Measurements from ENCODE around the gene SPINK1. TPM values are rescaled to one million over a fixed set of nuclear protein-coding genes. Genes with fewer than 3 reads are reported as not detected.

Gene SPINK1
- total RNA-seq, 1 experiment from 2014 or later, result 22.5 TPM

Other genes with a start within 250 kb of the SPINK1 start
- 0.03 and 0.26 TPM in 2 replicates for gene JAKMIP2, start 48.9 kb downstream of the SPINK1 start, total RNA-seq (2014; rRNA removed; shearing (Covaris generic))
- not detected in 2 replicates for gene SCGB3A2, start 47.0 kb upstream of the SPINK1 start, total RNA-seq (2014; rRNA removed; shearing (Covaris generic))
- gene C5orf46, start 74.9 kb upstream of the SPINK1 start, total RNA-seq (2014; rRNA removed; shearing (Covaris generic)), result not detected in 2 replicates
- 0.39 and 0.76 TPM in 2 replicates for gene SPINK5, start 232.3 kb upstream of the SPINK1 start, total RNA-seq (2014; rRNA removed; shearing (Covaris generic))

Data from HT-29 (cell line).